Thymus (tissue), 11 donors: Measurements from ENCODE around the gene TPP1. TPM values are rescaled to one million over a fixed set of nuclear protein-coding genes. Genes with fewer than 3 reads are reported as not detected.

Experiments
- DNase-seq, 9 donors: peaks; one replicate each; pipeline ENCODE4 v3.0.0-alpha.2; 2013; ENCODE audit warnings: low spot score in 9 of 9, low read depth in 6 of 9, missing footprints in 1 of 9
- H3K27ac ChIP-seq, 2 donors: one replicate each; pipeline ENCODE4 v1.5.1; 2013; ENCODE audit warnings: control low read depth in 1 of 2, low read depth in 1 of 2, low read length in 1 of 2, mild to moderate bottlenecking in 1 of 2, moderate library complexity in 1 of 2
- H3K27me3 ChIP-seq, 2 donors: one replicate each; pipeline ENCODE4 v1.5.1; 2013; ENCODE audit warnings: low read length in 1 of 2; ENCODE audit not compliant: control insufficient read depth in 2 of 2, insufficient read depth in 1 of 2
- H3K36me3 ChIP-seq, 2 donors: one replicate each; pipeline ENCODE4 v1.5.1; 2013; ENCODE audit warnings: low read length in 1 of 2, mild to moderate bottlenecking in 1 of 2, moderate library complexity in 1 of 2; ENCODE audit not compliant: control insufficient read depth in 2 of 2, insufficient read depth in 2 of 2
- H3K4me1 ChIP-seq, 2 donors: one replicate each; pipeline ENCODE4 v1.5.1; 2013; ENCODE audit warnings: low read length in 2 of 2; ENCODE audit not compliant: control insufficient read depth in 2 of 2, insufficient read depth in 2 of 2
- H3K4me3 ChIP-seq, 2 donors: one replicate each; pipeline ENCODE4 v1.5.1; 2013; ENCODE audit warnings: low read length in 2 of 2, control low read depth in 1 of 2, mild to moderate bottlenecking in 1 of 2
- H3K9me3 ChIP-seq, 2 donors: one replicate each; pipeline ENCODE4 v1.5.1; 2013; ENCODE audit warnings: low read length in 1 of 2, mild to moderate bottlenecking in 1 of 2; ENCODE audit not compliant: control insufficient read depth in 2 of 2, insufficient read depth in 1 of 2
- WGBS: extraction: QIAGEN DNeasy Blood & Tissue Kit; methylation state at CpG from one replicate; pipeline ENCODE4 v1.1.7; 2013; 5-methylcytosine and 5-hydroxymethylcytosine counted together
- polyA plus RNA-seq: library from polyadenylated mRNA; stranded (reverse); fragments of 200-250 nt; gene quantifications from one replicate; pipeline ENCODE4 v1.2.3, GENCODE V29; 2013
- total RNA-seq: library from RNA; stranded (reverse); fragments of 120-200 nt; gene quantifications from one replicate; pipeline ENCODE4 v1.2.4, GENCODE V29; 2013
- donor health status: healthy.

TPP1 gene
- total and polyA plus RNA-seq, 2 donors = 14.5 to 59.4 TPM

DNA sequence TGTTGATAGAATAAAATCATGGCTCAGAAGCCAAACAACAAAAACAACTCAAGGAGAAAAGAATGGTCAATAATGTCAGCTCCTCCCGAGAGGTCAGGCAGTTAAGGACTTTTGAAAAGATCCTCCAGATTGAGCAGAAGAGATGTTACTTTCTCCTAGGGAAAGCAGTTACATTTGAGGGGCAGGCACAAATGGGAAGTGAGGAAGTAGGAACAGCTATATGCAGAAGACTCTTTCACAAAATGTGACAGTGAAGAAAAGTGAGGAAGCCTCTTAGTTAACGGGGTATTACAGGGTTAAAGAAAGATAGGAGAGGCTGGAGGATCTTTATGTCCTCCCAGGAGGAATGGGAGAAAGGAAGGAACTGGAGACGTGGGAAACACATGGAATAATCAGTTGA is 33.0 kb upstream of the TPP1 start:
- peaks cover 4 to 23% of the 10 kb centered on the region in 2 donors for H3K4me1 ChIP-seq
- 88% methylated on average over 3 of the region's 3 CpGs for WGBS
- H3K36me3 ChIP-seq = no peaks in the 10 kb centered on the region
- DNase-seq = no peak
- H3K9me3 ChIP-seq = peaks cover 0 to 1% of the 10 kb centered on the region in 2 donors
- H3K27ac ChIP-seq = no peak overlapping the region
- H3K4me3 ChIP-seq = no peak overlapping the region
- H3K27me3 ChIP-seq = peaks cover 16 to 27% of the 10 kb centered on the region in 2 donors

DNA sequence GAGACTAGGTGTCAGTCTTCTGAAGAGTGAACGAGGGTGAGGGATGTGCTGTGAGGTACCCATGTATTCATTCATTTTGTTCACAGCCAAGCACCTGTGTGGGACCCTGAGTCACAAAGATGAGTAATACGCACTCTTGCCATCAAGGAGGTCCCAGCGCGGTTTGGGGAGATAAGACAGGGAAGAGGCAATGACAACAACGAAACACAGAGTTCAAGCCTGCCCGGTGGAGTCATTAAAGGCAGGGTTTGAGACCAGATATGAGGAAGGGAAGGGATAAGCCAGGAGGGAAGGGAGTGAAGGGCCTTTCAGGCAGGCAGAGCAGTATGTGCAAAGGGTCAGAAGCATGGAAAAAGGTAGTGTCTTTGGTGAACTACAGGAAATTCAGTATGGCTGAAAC is 31.8 kb upstream of the TPP1 start:
- Histone ChIP-seq H3K9me3 (peaks cover 0 to 1% of the 10 kb centered on the region in 2 donors), H3K4me3 (no peak overlapping the region), H3K27me3 (peaks cover 8 to 15% of the 10 kb centered on the region in 2 donors), H3K36me3 (no peaks in the 10 kb centered on the region), H3K27ac (no peak overlapping the region), H3K4me1 (peaks cover 6 to 35% of the 10 kb centered on the region in 2 donors)
- 94% methylated on average over 6 of the region's 6 CpGs for WGBS
- DNase-seq = no peak

DNA sequence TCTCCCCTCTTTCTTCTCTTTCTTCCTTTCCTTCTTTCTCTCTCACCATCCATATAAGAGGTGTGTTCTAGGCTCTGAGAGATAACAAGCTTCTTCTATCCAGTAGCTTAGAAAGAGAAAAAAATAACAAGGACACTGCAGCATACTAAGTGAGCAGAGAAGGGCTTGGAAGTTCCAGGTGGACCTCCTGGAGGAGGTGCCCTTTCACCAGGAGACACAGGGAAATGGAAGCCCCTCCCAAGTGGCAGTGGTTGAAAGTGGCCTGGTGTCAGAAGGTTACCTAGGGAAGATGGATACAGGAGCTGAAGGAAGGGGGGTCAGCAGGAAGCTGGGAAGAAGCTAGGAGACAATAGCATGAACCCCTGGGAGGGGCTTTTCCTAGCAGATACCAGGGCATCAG is 30.9 kb upstream of the TPP1 start:
- H3K27me3 ChIP-seq = peaks cover 4 to 11% of the 10 kb centered on the region in 2 donors
- no peaks in the 10 kb centered on the region for H3K9me3 ChIP-seq
- H3K4me3 ChIP-seq = no peak overlapping the region
- no peaks in the 10 kb centered on the region for H3K36me3 ChIP-seq
- DNase-seq = no peak
- peaks cover 6 to 34% of the 10 kb centered on the region in 2 donors for H3K4me1 ChIP-seq
- H3K27ac ChIP-seq = no peak overlapping the region

DNA sequence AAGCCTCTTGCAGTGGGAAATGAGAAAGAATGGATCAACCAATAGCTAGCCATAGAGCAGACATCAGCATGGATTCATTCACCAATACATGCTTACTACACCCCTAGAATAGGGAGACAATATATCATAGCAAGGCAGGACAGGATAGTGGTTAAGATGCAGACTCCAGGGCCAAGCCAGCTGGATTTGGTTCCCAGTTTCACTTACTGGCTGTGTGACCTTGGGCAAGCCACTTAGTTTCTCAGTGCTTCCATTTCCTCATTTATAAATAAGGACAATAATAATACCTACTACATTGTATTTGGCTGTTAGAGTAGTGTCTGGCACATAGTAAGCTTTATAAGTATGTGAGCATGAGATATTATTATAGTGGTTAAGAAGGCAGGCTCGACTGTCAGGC is 29.3 kb upstream of the TPP1 start:
- peaks cover 6 to 22% of the 10 kb centered on the region in 2 donors for H3K4me1 ChIP-seq

DNA sequence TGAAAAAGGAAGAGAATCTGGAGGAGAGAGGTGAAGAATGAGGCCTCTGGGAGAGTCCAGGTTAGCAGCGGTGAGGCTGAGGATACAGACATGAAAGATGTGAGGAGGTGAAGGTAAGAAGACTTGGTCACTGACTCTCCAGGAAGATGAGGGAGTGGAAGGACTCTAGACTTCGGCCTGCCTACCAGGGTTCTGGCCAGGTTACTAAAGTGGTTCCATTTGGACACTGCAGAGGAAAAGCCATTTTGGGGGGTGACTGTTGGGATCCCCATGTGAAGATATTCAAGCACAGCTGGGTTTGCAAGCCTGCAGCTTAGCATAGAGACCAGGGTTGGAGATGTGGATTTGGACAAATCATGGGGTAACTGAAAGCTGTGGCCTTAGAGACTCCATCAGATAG is 28.6 kb upstream of the TPP1 start:
- Histone ChIP-seq H3K4me1 (peaks cover 6 to 22% of the 10 kb centered on the region in 2 donors), H3K4me3 (no peak overlapping the region), H3K9me3 (no peaks in the 10 kb centered on the region), H3K27me3 (peaks cover 0 to 2% of the 10 kb centered on the region in 2 donors), H3K36me3 (no peaks in the 10 kb centered on the region), H3K27ac (no peak overlapping the region)
- 99% methylated on average over 2 of the region's 2 CpGs for WGBS
- no peak for DNase-seq

More for the DNA sequence above, 29.3 kb upstream of the TPP1 start:
- Histone ChIP-seq H3K27me3 (peaks cover 0 to 3% of the 10 kb centered on the region in 2 donors), H3K36me3 (no peaks in the 10 kb centered on the region), H3K9me3 (no peaks in the 10 kb centered on the region), H3K4me3 (no peak overlapping the region), H3K27ac (no peak overlapping the region)
- 91% methylated on average over 1 of the region's 1 CpG for WGBS
- no peak for DNase-seq

DNA sequence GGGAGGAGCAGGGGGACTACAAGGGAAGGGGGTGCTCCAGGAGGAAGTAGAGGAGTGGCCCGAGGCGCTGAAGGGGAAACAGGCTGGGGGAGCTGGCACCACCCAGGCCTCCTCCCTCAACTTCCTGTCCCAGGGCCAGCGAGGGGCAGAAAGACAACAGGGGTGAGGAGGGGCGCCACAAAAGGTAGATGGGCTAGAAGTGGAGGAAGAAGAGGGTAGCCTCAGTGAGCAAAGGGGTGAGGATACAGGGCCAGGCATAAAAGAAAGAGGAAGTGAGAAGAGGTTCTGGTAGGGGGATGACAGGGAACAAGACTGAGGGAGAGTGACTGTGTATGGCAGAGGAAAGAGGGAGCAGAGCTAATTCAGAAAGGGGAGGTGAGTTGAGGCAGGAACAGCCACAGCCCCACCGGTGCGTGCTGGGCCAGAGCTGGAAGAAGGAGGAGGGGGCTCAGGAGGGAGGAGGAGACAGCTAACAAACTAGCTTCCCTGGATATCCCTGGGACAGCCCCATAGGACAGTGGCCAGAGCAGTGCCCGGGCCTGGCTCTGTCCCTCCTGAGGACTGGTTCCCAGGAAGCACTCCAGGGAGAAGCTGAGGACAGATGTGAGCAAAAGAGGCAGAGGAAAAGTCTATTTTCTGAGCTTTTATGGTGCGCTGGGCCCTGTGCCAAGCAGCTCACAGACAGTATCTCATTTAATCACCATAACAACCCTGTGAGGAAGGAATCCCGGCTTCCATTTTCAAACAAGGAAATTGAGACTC is 27.9 kb upstream of the TPP1 start:
- H3K9me3 ChIP-seq = no peaks in the 10 kb centered on the region
- 37% methylated on average over 9 of the region's 9 CpGs for WGBS
- no peak overlapping the region for H3K4me3 ChIP-seq
- peak overlapping the region; percentile 33 to 68 for H3K27ac ChIP-seq
- DNase-seq = peak in 3 of 9 donors; percentile 18 to 66 (median 42)
- no peaks in the 10 kb centered on the region for H3K27me3 ChIP-seq
- no peaks in the 10 kb centered on the region for H3K36me3 ChIP-seq
- peaks cover 4 to 20% of the 10 kb centered on the region in 2 donors for H3K4me1 ChIP-seq

DNA sequence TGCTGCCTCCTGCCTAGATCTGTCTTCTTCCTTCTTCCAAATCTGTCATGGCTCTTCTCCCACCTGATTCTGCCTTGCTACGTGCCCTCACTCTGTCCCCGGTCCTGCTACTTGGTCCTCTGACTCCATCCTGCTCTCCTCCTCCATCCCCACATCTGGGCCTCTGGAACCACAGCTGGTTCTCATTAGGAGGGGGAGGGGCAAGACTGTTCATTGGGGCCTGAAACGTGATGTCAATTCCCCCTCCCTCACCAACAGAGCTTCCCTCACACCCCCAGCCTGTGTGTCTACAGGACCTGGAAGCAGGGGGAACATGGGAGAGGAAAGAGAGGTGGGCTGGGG is 27.3 kb upstream of the TPP1 start:
- DNase-seq = no peak
- 59% methylated on average over 3 of the region's 3 CpGs for WGBS
- no peak overlapping the region for H3K4me3 ChIP-seq
- H3K4me1 ChIP-seq = peaks cover 4 to 20% of the 10 kb centered on the region in 2 donors
- peak overlapping the region in 1 of 2 donors; percentile 68 for H3K27ac ChIP-seq
- H3K36me3 ChIP-seq = no peaks in the 10 kb centered on the region
- no peaks in the 10 kb centered on the region for H3K27me3 ChIP-seq
- no peaks in the 10 kb centered on the region for H3K9me3 ChIP-seq

DNA sequence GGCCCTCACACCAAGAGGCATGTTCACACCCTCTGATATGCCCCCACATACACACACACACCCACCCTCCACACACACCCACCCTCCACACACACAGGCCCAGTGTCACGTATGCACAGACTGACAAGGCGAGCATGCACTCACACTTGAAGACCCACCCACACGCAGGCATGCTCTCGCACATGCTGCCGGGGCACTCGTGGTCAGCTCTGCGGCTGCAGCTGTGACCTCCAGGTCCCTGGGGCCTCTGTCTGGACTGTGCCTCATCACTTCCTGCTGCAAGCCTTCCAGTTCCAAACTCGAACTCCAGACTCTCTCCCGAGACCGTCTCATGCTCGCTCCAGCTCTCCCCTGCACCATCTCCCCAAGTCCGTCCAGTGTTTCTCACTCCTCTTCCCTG is 26.8 kb upstream of the TPP1 start:
- no peak for DNase-seq
- H3K9me3 ChIP-seq = no peaks in the 10 kb centered on the region
- no peaks in the 10 kb centered on the region for H3K36me3 ChIP-seq
- 91% methylated on average over 12 of the region's 12 CpGs for WGBS
- H3K27ac ChIP-seq = peak overlapping the region in 1 of 2 donors; percentile 68
- peaks cover 4 to 20% of the 10 kb centered on the region in 2 donors for H3K4me1 ChIP-seq
- H3K27me3 ChIP-seq = no peaks in the 10 kb centered on the region
- H3K4me3 ChIP-seq = no peak overlapping the region

DNA sequence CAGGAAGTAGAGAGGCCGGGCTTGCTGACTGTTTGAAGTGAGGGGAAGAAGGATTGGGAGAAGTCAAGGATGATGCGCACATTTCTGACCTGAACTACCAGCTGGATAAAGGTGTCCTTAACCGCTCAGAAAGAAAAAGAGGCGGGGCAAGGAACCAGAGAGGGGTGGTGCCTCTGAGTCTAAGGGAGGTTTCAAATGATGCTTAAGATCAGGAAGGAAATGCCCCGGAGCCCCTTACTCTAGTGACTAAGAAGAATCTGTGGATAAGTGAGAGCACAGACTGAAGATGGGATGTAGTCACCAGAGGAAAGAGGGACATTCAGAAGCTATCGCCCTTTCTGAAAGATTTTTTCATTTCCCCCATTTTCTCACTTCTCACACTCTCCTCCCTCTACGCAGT is 23.7 kb upstream of the TPP1 start:
- Histone ChIP-seq H3K36me3 (peaks cover 0 to 6% of the 10 kb centered on the region in 2 donors), H3K9me3 (no peaks in the 10 kb centered on the region), H3K4me3 (no peak overlapping the region), H3K4me1 (peaks cover 4 to 20% of the 10 kb centered on the region in 2 donors), H3K27me3 (no peaks in the 10 kb centered on the region), H3K27ac (no peak overlapping the region)
- DNase-seq = no peak
- WGBS = 89% methylated on average over 7 of the region's 7 CpGs
